OCI-LY7 (cell line): Measurements from ENCODE around the gene PAFAH1B1. TPM values are rescaled to one million over a fixed set of nuclear protein-coding genes. Genes with fewer than 3 reads are reported as not detected.

Source experiments
- BruUV-seq: library from RNA; stranded (reverse); fragments of 400-500 nt; replicated peaks from 2 replicates; lab custom pipeline; 2021; lab: Mats Ljungman, UMichigan
- CTCF ChIA-PET: fragments of 300-600 bp; sonication (Branson Sonifier 250); formaldehyde crosslinking; loops from one replicate; lab custom pipeline; 2022; ENCODE audit warnings: antibody characterized with exemption; ENCODE audit not compliant: unreplicated experiment; lab: Charles Lee
- POLR2A ChIA-PET: fragments of 300-600 bp; sonication (Branson Sonifier 250); formaldehyde crosslinking; loops from one replicate; lab custom pipeline; 2022; ENCODE audit warnings: antibody characterized with exemption; lab: Charles Lee
- DNase-seq: peaks from one replicate; pipeline ENCODE4 v3.0.0-alpha.2; 2015; ENCODE audit warnings: low spot score
- H2AFZ ChIP-seq: fragments of 200-600 bp; sonication (generic), shearing (Covaris generic); 2 replicates; pipeline ENCODE4 v1.6.1; 2014; ENCODE audit warnings: mild to moderate bottlenecking, antibody characterized with exemption, low read length, moderate library complexity
- H3K27ac ChIP-seq: fragments of 200-600 bp; sonication (generic); 2 replicates; pipeline ENCODE4 v1.5.1; 2014; ENCODE audit warnings: mixed run types, low read depth, mild to moderate bottlenecking, moderate library complexity, low read length, inconsistent platforms; ENCODE audit not compliant: poor library complexity, severe bottlenecking
- H3K36me3 ChIP-seq: fragments of 200-600 bp; sonication (generic); 2 replicates; pipeline ENCODE4 v1.6.1; 2014; ENCODE audit warnings: mild to moderate bottlenecking, antibody characterized with exemption, low read length, moderate library complexity, mixed read lengths; ENCODE audit not compliant: insufficient read depth
- H3K4me1 ChIP-seq: fragments of 200-600 bp; sonication (generic); 2 replicates; pipeline ENCODE4 v1.5.1; 2014; ENCODE audit warnings: mild to moderate bottlenecking, low read length; ENCODE audit not compliant: insufficient read depth, poor library complexity, severe bottlenecking
- H3K4me2 ChIP-seq: fragments of 200-600 bp; sonication (generic); 2 replicates; pipeline ENCODE4 v1.6.1; 2014; ENCODE audit warnings: mild to moderate bottlenecking, low read length
- H3K4me3 ChIP-seq: fragments of 200-600 bp; sonication (generic); 2 replicates; pipeline ENCODE4 v1.5.1; 2014; ENCODE audit warnings: mild to moderate bottlenecking, low read depth, low read length; ENCODE audit not compliant: poor library complexity, severe bottlenecking
- H3K79me2 ChIP-seq: fragments of 200-600 bp; sonication (generic); 2 replicates; pipeline ENCODE4 v1.6.1; 2016; ENCODE audit warnings: low read depth, mild to moderate bottlenecking, low read length, moderate library complexity, mixed read lengths; ENCODE audit not compliant: insufficient read depth
- H3K9me2 ChIP-seq: fragments of 200-600 bp; sonication (generic); 2 replicates; pipeline ENCODE4 v1.6.1; 2016; ENCODE audit warnings: mild to moderate bottlenecking, low read length, mixed read lengths; ENCODE audit not compliant: insufficient read depth
- H3K9me3 ChIP-seq: fragments of 200-600 bp; sonication (generic); 2 replicates; pipeline ENCODE4 v1.6.1; 2014; ENCODE audit warnings: mild to moderate bottlenecking, mixed run types, low read length, mixed read lengths
- H4K20me1 ChIP-seq: fragments of 200-600 bp; sonication (generic); 2 replicates; pipeline ENCODE4 v1.6.1; 2014; ENCODE audit warnings: mild to moderate bottlenecking, antibody characterized with exemption, low read length, moderate library complexity, mixed read lengths; ENCODE audit not compliant: insufficient read depth
- EZH2phosphoT487 ChIP-seq: fragments of 200-600 bp; sonication (generic); IDR thresholded peaks from 2 replicates; pipeline ENCODE4 v1.6.1; 2018; ENCODE audit warnings: low read depth, borderline replicate concordance, mild to moderate bottlenecking, mixed run types, antibody characterized with exemption, low read length, moderate library complexity, mixed read lengths
- intact Hi-C: fragments of 100-400 bp; cut with micrococcal nuclease; formaldehyde crosslinking; loops from one replicate; pipeline ENCODE4 v1.10.0; 2022; ENCODE audit not compliant: unreplicated experiment
- total RNA-seq, 2 experiments: library from RNA; depleted of rRNA in 1 of 2; stranded (reverse); fragments of >200 nt in 1 of 2; shearing (Covaris generic) in 1 of 2; gene quantifications; 2 replicates each; pipeline ENCODE4 v1.2.3, GENCODE V29; 2014 to 2022
- TF ChIP-seq, protein P1 (sequence below): fragments of 200-600 bp; sonication (generic); conservative IDR thresholded peaks from 2 replicates; pipeline ENCODE4 v1.5.1; 2014; ENCODE audit warnings: mild to moderate bottlenecking, antibody characterized with exemption, low read length, moderate library complexity, mixed read lengths

PAFAH1B1 gene
- total RNA-seq, 2 experiments from 2014 or later: 51.1 to 127 TPM

- Histone ChIP-seq H3K4me3 (no peak overlapping the region), H3K79me2 (no peaks in the 10 kb centered on the region), H3K27ac (no peak overlapping the region), H3K9me3 (0 out of 2 replicates have a peak, but pooled peaks cover 5% of the 10 kb centered on the region), H3K4me2 (no peak overlapping the region), H3K36me3 (no peaks in the 10 kb centered on the region), H4K20me1 (no peaks in the 10 kb centered on the region), H3K9me2 (no peaks in the 10 kb centered on the region), H2AFZ (no peak overlapping the region), H3K4me1 (no peaks in the 10 kb centered on the region)
- ChIA-PET CTCF (no interaction called here), POLR2A (interaction anchor here (0.5 kb wide), 1 partner anchor 22 kb away, joined by 3 read pairs; no protein-coding TSS in a partner anchor)
- DNase-seq: no peak
- intact Hi-C loops: no loop called here
- no TSS peak for BruUV-seq
- TF ChIP-seq, protein P1, sequence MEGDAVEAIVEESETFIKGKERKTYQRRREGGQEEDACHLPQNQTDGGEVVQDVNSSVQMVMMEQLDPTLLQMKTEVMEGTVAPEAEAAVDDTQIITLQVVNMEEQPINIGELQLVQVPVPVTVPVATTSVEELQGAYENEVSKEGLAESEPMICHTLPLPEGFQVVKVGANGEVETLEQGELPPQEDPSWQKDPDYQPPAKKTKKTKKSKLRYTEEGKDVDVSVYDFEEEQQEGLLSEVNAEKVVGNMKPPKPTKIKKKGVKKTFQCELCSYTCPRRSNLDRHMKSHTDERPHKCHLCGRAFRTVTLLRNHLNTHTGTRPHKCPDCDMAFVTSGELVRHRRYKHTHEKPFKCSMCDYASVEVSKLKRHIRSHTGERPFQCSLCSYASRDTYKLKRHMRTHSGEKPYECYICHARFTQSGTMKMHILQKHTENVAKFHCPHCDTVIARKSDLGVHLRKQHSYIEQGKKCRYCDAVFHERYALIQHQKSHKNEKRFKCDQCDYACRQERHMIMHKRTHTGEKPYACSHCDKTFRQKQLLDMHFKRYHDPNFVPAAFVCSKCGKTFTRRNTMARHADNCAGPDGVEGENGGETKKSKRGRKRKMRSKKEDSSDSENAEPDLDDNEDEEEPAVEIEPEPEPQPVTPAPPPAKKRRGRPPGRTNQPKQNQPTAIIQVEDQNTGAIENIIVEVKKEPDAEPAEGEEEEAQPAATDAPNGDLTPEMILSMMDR: no peak
- TF ChIP-seq EZH2phosphoT487: no peak
Observed at GRCh38 chr17:2562162-2562858, 31.1 kb upstream of the PAFAH1B1 start.

GRCh38 chr17:2563061-2563460, 30.4 kb upstream of the PAFAH1B1 start:
- no peaks in the 10 kb centered on the region for H3K79me2 ChIP-seq
- 0 out of 2 replicates have a peak, but pooled peaks cover 5% of the 10 kb centered on the region for H3K9me3 ChIP-seq
- no peak overlapping the region for H2AFZ ChIP-seq
- H4K20me1 ChIP-seq: no peaks in the 10 kb centered on the region
- no peak overlapping the region for H3K4me2 ChIP-seq
- ChIA-PET POLR2A (interaction anchor here (0.5 kb wide), 1 partner anchor 22 kb away, joined by 3 read pairs; no protein-coding TSS in a partner anchor), CTCF (no interaction called here)
- no peaks in the 10 kb centered on the region for H3K9me2 ChIP-seq
- no peak overlapping the region for H3K4me3 ChIP-seq
- DNase-seq: no peak
- no peak overlapping the region for H3K27ac ChIP-seq
- H3K36me3 ChIP-seq: no peaks in the 10 kb centered on the region
- BruUV-seq: no TSS peak
- intact Hi-C loops: no loop called here
- no peak for TF ChIP-seq EZH2phosphoT487
- TF ChIP-seq, protein P1: no peak
- no peaks in the 10 kb centered on the region for H3K4me1 ChIP-seq

DNA sequence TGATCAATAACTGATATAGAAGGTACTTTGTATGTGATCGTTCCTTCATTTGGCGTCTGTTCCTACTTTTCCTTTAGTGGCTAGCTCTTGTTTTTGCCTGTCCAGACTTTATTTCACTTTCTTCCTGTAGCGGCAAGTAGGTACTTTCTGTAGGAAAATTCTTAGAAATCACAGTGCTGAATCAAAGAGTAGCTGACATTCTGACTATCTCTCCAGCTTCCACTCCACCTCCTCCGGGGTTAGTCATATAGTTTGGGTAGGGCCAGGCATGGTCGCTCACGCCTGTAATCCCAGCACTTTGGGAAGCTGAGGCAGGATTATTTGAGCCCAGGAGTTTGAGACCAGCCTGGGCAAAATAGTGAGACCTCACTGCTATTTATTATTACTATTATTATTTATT, 29.9 kb upstream of the PAFAH1B1 start:
- POLR2A ChIA-PET: no interaction called here
- Histone ChIP-seq H3K79me2 (no peaks in the 10 kb centered on the region), H3K4me2 (no peak overlapping the region), H3K36me3 (no peaks in the 10 kb centered on the region), H3K9me2 (no peaks in the 10 kb centered on the region), H3K27ac (no peak overlapping the region), H2AFZ (no peak overlapping the region), H4K20me1 (no peaks in the 10 kb centered on the region), H3K4me3 (no peak overlapping the region), H3K9me3 (0 out of 2 replicates have a peak, but pooled peaks cover 5% of the 10 kb centered on the region), H3K4me1 (no peaks in the 10 kb centered on the region)
- CTCF ChIA-PET: no interaction called here
- no TSS peak for BruUV-seq
- no peak for DNase-seq
- TF ChIP-seq, protein P1: no peak
- TF ChIP-seq EZH2phosphoT487: no peak
- intact Hi-C loops: no loop called here
